HCT116 (cell line): ENCODE results near the gene CISTR. TPM values are rescaled to one million over a fixed set of nuclear protein-coding genes. Genes with fewer than 3 reads are reported as not detected.

ENCODE experiments used
- ATAC-seq: fragments of 200-7000 bp; cut with Tn5 transposase; 2 replicates; pipeline ENCODE4 v1.9.1; 2020; ENCODE audit warnings: mild to moderate bottlenecking, moderate library complexity
- BruUV-seq: library from RNA; stranded (reverse); fragments of 400-500 nt; replicated peaks from 2 replicates; lab custom pipeline; 2021; lab: Mats Ljungman, UMichigan
- CTCF ChIA-PET: fragments of 300-600 bp; sonication (Branson Sonifier 250); formaldehyde crosslinking; loops from one replicate; lab custom pipeline; 2021; ENCODE audit warnings: antibody characterized with exemption; lab: Charles Lee
- POLR2A ChIA-PET: fragments of 300-600, 350-600 bp; sonication (Branson Sonifier 250); formaldehyde crosslinking; loops from one replicate; lab custom pipeline; 2021; ENCODE audit warnings: antibody characterized with exemption; lab: Charles Lee
- RAD21 ChIA-PET, 2 experiments: fragments of 300-600 bp; sonication (Branson Sonifier 250); formaldehyde crosslinking; loops; one replicate each; lab custom pipeline; 2023; ENCODE audit warnings: low total read pairs in 2 of 2; ENCODE audit not compliant: uncharacterized antibody in 2 of 2, unreplicated experiment in 2 of 2, low non-redundant PET in 1 of 2; lab: Charles Lee
- DNase-seq: peaks from one replicate; pipeline ENCODE4 v3.0.0-alpha.2; 2010; ENCODE audit warnings: low read depth, low spot score
- H2AFZ ChIP-seq: fragments of 200-600 bp; shearing (Covaris generic), sonication (generic); 2 replicates; pipeline ENCODE4 v1.6.1; 2017; ENCODE audit warnings: low read depth, mixed run types, mixed read lengths, antibody characterized with exemption, low read length; ENCODE audit not compliant: poor library complexity, severe bottlenecking
- H3K27ac ChIP-seq: 2 replicates; pipeline ENCODE4 v1.5.1; 2012; ENCODE audit warnings: low read depth, low read length
- H3K27me3 ChIP-seq: fragments of 200-600 bp; sonication (generic); 2 replicates; pipeline ENCODE4 v1.6.1; 2016; ENCODE audit warnings: mixed run types, low read length, mixed read lengths; ENCODE audit not compliant: insufficient read depth
- H3K36me3 ChIP-seq, 2 experiments: fragments of 200-500 bp in 1 of 2; fragments of 200-600 bp in 1 of 2; sonication (Bioruptor generic) in 1 of 2; sonication (generic) in 1 of 2; 2 replicates each; pipeline versions ENCODE4 v1.5.1 to v1.6.1; 2014 to 2016; ENCODE audit warnings: low read length in 2 of 2, inconsistent platforms in 1 of 2, mixed read lengths in 1 of 2, mixed run types in 1 of 2; ENCODE audit not compliant: insufficient read depth in 2 of 2, control insufficient read depth in 1 of 2
- H3K4me1 ChIP-seq, 2 experiments: fragments of 200-600 bp in 1 of 2; sonication (generic) in 1 of 2; 2 replicates each; pipeline versions ENCODE4 v1.5.1 to v1.6.1; 2012 to 2017; ENCODE audit warnings: low read length in 2 of 2, inconsistent platforms in 1 of 2, mild to moderate bottlenecking in 1 of 2, mixed read lengths in 1 of 2, mixed run types in 1 of 2, moderate library complexity in 1 of 2; ENCODE audit not compliant: insufficient read depth in 2 of 2, control insufficient read depth in 1 of 2
- H3K4me2 ChIP-seq: fragments of 200-600 bp; sonication (generic); 2 replicates; pipeline ENCODE4 v1.6.1; 2017; ENCODE audit warnings: mixed run types, low read length, mixed read lengths
- H3K4me3 ChIP-seq, 2 experiments: fragments of 200-600 bp in 1 of 2; sonication (generic) in 1 of 2; replicated peaks in 1 of 2; 2 replicates each; pipeline ENCODE4 v1.5.1; 2011 to 2016; ENCODE audit warnings: low read length in 2 of 2, control low read depth in 1 of 2, low read depth in 1 of 2, mild to moderate bottlenecking in 1 of 2, mixed read lengths in 1 of 2, mixed run types in 1 of 2
- H3K79me2 ChIP-seq: fragments of 200-600 bp; sonication (generic); 2 replicates; pipeline ENCODE4 v1.6.1; 2017; ENCODE audit warnings: mild to moderate bottlenecking, mixed run types, low read length, moderate library complexity, mixed read lengths; ENCODE audit not compliant: insufficient read depth
- H3K9ac ChIP-seq: fragments of 200-600 bp; sonication (generic); 2 replicates; pipeline ENCODE4 v1.6.1; 2016; ENCODE audit warnings: low read length, mixed read lengths
- H3K9me2 ChIP-seq: fragments of 200-600 bp; sonication (generic), shearing (Covaris generic); 2 replicates; pipeline ENCODE4 v1.6.1; 2017; ENCODE audit warnings: mixed run types, mild to moderate bottlenecking, moderate library complexity; ENCODE audit not compliant: insufficient read depth
- H3K9me3 ChIP-seq, 2 experiments: fragments of 200-500 bp in 1 of 2; fragments of 200-600 bp in 1 of 2; sonication (Bioruptor generic) in 1 of 2; sonication (generic) in 1 of 2; 2 replicates each; pipeline ENCODE4 v1.6.1; 2014 to 2017; ENCODE audit warnings: low read length in 2 of 2, mixed read lengths in 2 of 2, inconsistent platforms in 1 of 2, low read depth in 1 of 2, mild to moderate bottlenecking in 1 of 2, mixed run types in 1 of 2, moderate library complexity in 1 of 2; ENCODE audit not compliant: control insufficient read depth in 1 of 2, insufficient read depth in 1 of 2
- H4K20me1 ChIP-seq: fragments of 200-600 bp; sonication (generic), shearing (Covaris generic); 2 replicates; pipeline ENCODE4 v1.6.1; 2017; ENCODE audit warnings: mixed run types, mild to moderate bottlenecking, moderate library complexity; ENCODE audit not compliant: insufficient read depth
- CBX3 ChIP-seq: IDR thresholded peaks from 2 replicates; pipeline ENCODE4 v1.6.1; 2012; ENCODE audit warnings: low read depth
- CEBPB ChIP-seq: IDR thresholded peaks from 2 replicates; pipeline ENCODE4 v1.6.1; 2012; ENCODE audit warnings: low read depth
- EGR1 ChIP-seq: IDR thresholded peaks from 2 replicates; pipeline ENCODE4 v1.6.1; 2012; ENCODE audit warnings: low read depth
- EZH2 ChIP-seq: fragments of 200-600 bp; sonication (generic); IDR thresholded peaks from 2 replicates; pipeline ENCODE4 v1.6.1; 2017; ENCODE audit warnings: antibody characterized with exemption, mixed run types
- EZH2phosphoT487 ChIP-seq: fragments of 200-600 bp; IDR thresholded peaks from 2 replicates; pipeline ENCODE4 v1.6.1; 2018; ENCODE audit warnings: antibody characterized with exemption, borderline replicate concordance
- FOSL1 ChIP-seq: IDR thresholded peaks from 2 replicates; pipeline ENCODE4 v1.6.1; 2012; ENCODE audit warnings: low read depth
- JUND ChIP-seq: IDR thresholded peaks from 2 replicates; pipeline ENCODE4 v1.6.1; 2012
- POLR2A ChIP-seq: IDR thresholded peaks from 2 replicates; pipeline ENCODE4 v1.7.0; 2011; ENCODE audit warnings: borderline replicate concordance; ENCODE audit not compliant: insufficient read depth, insufficient read length; ENCODE audit errors: extremely low read depth
- POLR2AphosphoS5 ChIP-seq: IDR thresholded peaks from 2 replicates; pipeline ENCODE4 v1.6.1; 2011; ENCODE audit warnings: mild to moderate bottlenecking, low read depth, low read length, moderate library complexity
- SP1 ChIP-seq: IDR thresholded peaks from 2 replicates; pipeline ENCODE4 v1.6.1; 2012; ENCODE audit warnings: low read depth
- TCF7L2 ChIP-seq: IDR thresholded peaks from 2 replicates; pipeline ENCODE4 v1.7.0; 2011; ENCODE audit warnings: borderline replicate concordance, inconsistent platforms; ENCODE audit not compliant: insufficient read depth, insufficient read length; ENCODE audit errors: extremely low read depth
- YY1 ChIP-seq: IDR thresholded peaks from 2 replicates; pipeline ENCODE4 v1.6.1; 2011; ENCODE audit warnings: low read length, low read depth, moderate library complexity, mild to moderate bottlenecking; ENCODE audit not compliant: insufficient replicate concordance; ENCODE audit errors: extremely low read depth
- ZFX ChIP-seq: fragments of 450-650 bp; IDR thresholded peaks from 2 replicates; pipeline ENCODE4 v1.6.1; 2017
- ZNF274 ChIP-seq: fragments of 200-500 bp; sonication (Bioruptor generic); IDR thresholded peaks from 2 replicates; pipeline ENCODE4 v1.6.1; 2014; ENCODE audit warnings: mild to moderate bottlenecking, low read depth, low read length, inconsistent platforms
- intact Hi-C: fragments of 100-400 bp; cut with micrococcal nuclease; formaldehyde crosslinking; loops from 2 replicates; pipeline ENCODE4 v1.10.0; 2022
- total RNA-seq: library from RNA; stranded (reverse); gene quantifications from one replicate; pipeline ENCODE4 v1.2.1, GENCODE V29; 2021; ENCODE audit not compliant: unreplicated experiment
- TF ChIP-seq, protein P1 (sequence below): IDR thresholded peaks from 2 replicates; pipeline ENCODE4 v1.6.1; 2012
- TF ChIP-seq, protein P2 (sequence below): IDR thresholded peaks from 2 replicates; pipeline ENCODE4 v1.6.1; 2011; ENCODE audit warnings: mild to moderate bottlenecking, low read length, moderate library complexity; ENCODE audit not compliant: insufficient replicate concordance; ENCODE audit errors: extremely low read depth

The CISTR gene
- total RNA-seq, 1 experiment from 2014 or later = not detected

GRCh38 chr12:53777412-53777811 lies 25.6 kb upstream of the CISTR start:
- POLR2A ChIA-PET = no interaction called here
- ATAC-seq (no peak), DNase-seq (no peak)
- Histone ChIP-seq H4K20me1 (no peaks in the 10 kb centered on the region), H3K27ac (no peak overlapping the region), H3K9me2 (no peaks in the 10 kb centered on the region), H3K9me3 (no peaks in the 10 kb centered on the region), H3K79me2 (no peaks in the 10 kb centered on the region), H3K4me3 (no peak overlapping the region), H2AFZ (no peak overlapping the region), H3K4me2 (no peak overlapping the region), H3K4me1 (no peaks in the 10 kb centered on the region), H3K9ac (no peak overlapping the region), H3K36me3 (no peaks in the 10 kb centered on the region), H3K27me3 (no peaks in the 10 kb centered on the region; the same call in 1 of the 2 replicates)
- BruUV-seq = no TSS peak
- intact Hi-C loops = no loop called here
- TF ChIP-seq POLR2A = no peak
- no peak for TF ChIP-seq TCF7L2
- TF ChIP-seq ZFX = no peak
- TF ChIP-seq JUND = no peak
- RAD21 ChIA-PET = no interaction called here
- CTCF ChIA-PET = interaction anchor here (1.2 kb wide), 1 partner anchor 11 kb away, joined by 3 read pairs; no protein-coding TSS in a partner anchor

GRCh38 chr12:53776872-53777271 lies 25.1 kb upstream of the CISTR start:
- intact Hi-C loops = no loop called here
- no peak for TF ChIP-seq EZH2phosphoT487
- TF ChIP-seq FOSL1 = no peak
- TF ChIP-seq YY1 = no peak
- TF ChIP-seq ZNF274 = no peak
- no peak for TF ChIP-seq CBX3
- no peak for TF ChIP-seq POLR2AphosphoS5
- no peak for TF ChIP-seq EGR1
- TF ChIP-seq, protein P1, sequence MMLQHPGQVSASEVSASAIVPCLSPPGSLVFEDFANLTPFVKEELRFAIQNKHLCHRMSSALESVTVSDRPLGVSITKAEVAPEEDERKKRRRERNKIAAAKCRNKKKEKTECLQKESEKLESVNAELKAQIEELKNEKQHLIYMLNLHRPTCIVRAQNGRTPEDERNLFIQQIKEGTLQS = no peak
- TF ChIP-seq SP1 = no peak
- no peak for TF ChIP-seq CEBPB
- no peak for TF ChIP-seq EZH2
- TF ChIP-seq JUND = no peak
- TF ChIP-seq, protein P2, sequence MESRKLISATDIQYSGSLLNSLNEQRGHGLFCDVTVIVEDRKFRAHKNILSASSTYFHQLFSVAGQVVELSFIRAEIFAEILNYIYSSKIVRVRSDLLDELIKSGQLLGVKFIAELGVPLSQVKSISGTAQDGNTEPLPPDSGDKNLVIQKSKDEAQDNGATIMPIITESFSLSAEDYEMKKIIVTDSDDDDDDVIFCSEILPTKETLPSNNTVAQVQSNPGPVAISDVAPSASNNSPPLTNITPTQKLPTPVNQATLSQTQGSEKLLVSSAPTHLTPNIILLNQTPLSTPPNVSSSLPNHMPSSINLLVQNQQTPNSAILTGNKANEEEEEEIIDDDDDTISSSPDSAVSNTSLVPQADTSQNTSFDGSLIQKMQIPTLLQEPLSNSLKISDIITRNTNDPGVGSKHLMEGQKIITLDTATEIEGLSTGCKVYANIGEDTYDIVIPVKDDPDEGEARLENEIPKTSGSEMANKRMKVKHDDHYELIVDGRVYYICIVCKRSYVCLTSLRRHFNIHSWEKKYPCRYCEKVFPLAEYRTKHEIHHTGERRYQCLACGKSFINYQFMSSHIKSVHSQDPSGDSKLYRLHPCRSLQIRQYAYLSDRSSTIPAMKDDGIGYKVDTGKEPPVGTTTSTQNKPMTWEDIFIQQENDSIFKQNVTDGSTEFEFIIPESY = no peak
- CTCF ChIA-PET = no interaction called here
- Histone ChIP-seq H3K79me2 (no peaks in the 10 kb centered on the region), H3K9me2 (no peaks in the 10 kb centered on the region), H3K27me3 (no peaks in the 10 kb centered on the region; the same call in 1 of the 2 replicates), H3K4me3 (no peak overlapping the region), H2AFZ (no peak overlapping the region), H3K9me3 (no peaks in the 10 kb centered on the region), H3K36me3 (no peaks in the 10 kb centered on the region), H4K20me1 (no peaks in the 10 kb centered on the region), H3K4me2 (no peak overlapping the region), H3K9ac (no peak overlapping the region), H3K4me1 (no peaks in the 10 kb centered on the region), H3K27ac (no peak overlapping the region)
- no TSS peak for BruUV-seq
- POLR2A ChIA-PET = no interaction called here
- RAD21 ChIA-PET = no interaction called here
- DNase-seq (no peak), ATAC-seq (no peak)
